BJ (cell line): Measurements from ENCODE around the gene DGKG. TPM values are rescaled to one million over a fixed set of nuclear protein-coding genes. Genes with fewer than 3 reads are reported as not detected.

Experiments
- CTCF ChIA-PET: fragments of 350-600 bp; formaldehyde crosslinking; extraction: SDS; loops from one replicate; lab custom pipeline; 2021; ENCODE audit warnings: antibody characterized with exemption, inconsistent platforms; lab: Yijun Ruan, JAX
- POLR2A ChIA-PET: fragments of 300-600 bp; sonication (Branson Sonifier 250); formaldehyde crosslinking; extraction: SDS; loops from one replicate; lab custom pipeline; 2021; ENCODE audit warnings: antibody characterized with exemption; lab: Charles Lee
- DNase-seq: peaks from one replicate; pipeline ENCODE4 v3.0.0-alpha.2; 2011; ENCODE audit warnings: low read depth
- H3K27me3 ChIP-seq: 2 replicates; pipeline ENCODE4 v1.6.0; 2011; ENCODE audit warnings: low read length; ENCODE audit not compliant: control insufficient read depth, insufficient read depth
- H3K36me3 ChIP-seq: 2 replicates; pipeline ENCODE4 v1.5.1; 2011; ENCODE audit warnings: low read length; ENCODE audit not compliant: control insufficient read depth, insufficient read depth
- H3K4me3 ChIP-seq: 2 replicates; pipeline ENCODE4 v1.5.1; 2011; ENCODE audit warnings: low read depth, mild to moderate bottlenecking, control low read depth, low read length
- CTCF ChIP-seq: IDR thresholded peaks from 2 replicates; pipeline ENCODE4 v1.5.1; 2011; ENCODE audit warnings: low read depth, mild to moderate bottlenecking, control low read depth, inconsistent platforms, low read length, moderate library complexity; ENCODE audit not compliant: insufficient read depth
- polyA plus RNA-seq: library from polyadenylated mRNA; depleted of rRNA; stranded (reverse); fragments of >200 nt; gene quantifications from 2 replicates; pipeline ENCODE4 v1.2.3, GENCODE V29; 2011

Gene DGKG
- polyA plus RNA-seq, 1 experiment, result not detected

- POLR2A ChIA-PET, result no interaction called here
- Histone ChIP-seq H3K4me3 (no peak overlapping the region), H3K36me3 (no peaks in the 10 kb centered on the region), H3K27me3 (no peaks in the 10 kb centered on the region)
- no peak for TF ChIP-seq CTCF
- DNase-seq, result no peak
- CTCF ChIA-PET, result interaction anchor here (0.6 to 1.6 kb wide), 2 partner anchors 9 to 236 kb away, joined by 3 read pairs; no protein-coding TSS in a partner anchor
These were observed 149.4 kb downstream of the DGKG start for GRCh38 chr3:186212611-186213010.

- Histone ChIP-seq H3K27me3 (no peaks in the 10 kb centered on the region), H3K4me3 (no peak overlapping the region), H3K36me3 (no peaks in the 10 kb centered on the region)
- POLR2A ChIA-PET, result no interaction called here
- no peak for DNase-seq
- CTCF ChIA-PET, result interaction anchor here (1.0 to 1.6 kb wide), 2 partner anchors 10 to 13 kb away, joined by 3 read pairs; no protein-coding TSS in a partner anchor
- TF ChIP-seq CTCF, result no peak
These were observed 151.1 kb downstream of the DGKG start for GRCh38 chr3:186210852-186211500.

DNA sequence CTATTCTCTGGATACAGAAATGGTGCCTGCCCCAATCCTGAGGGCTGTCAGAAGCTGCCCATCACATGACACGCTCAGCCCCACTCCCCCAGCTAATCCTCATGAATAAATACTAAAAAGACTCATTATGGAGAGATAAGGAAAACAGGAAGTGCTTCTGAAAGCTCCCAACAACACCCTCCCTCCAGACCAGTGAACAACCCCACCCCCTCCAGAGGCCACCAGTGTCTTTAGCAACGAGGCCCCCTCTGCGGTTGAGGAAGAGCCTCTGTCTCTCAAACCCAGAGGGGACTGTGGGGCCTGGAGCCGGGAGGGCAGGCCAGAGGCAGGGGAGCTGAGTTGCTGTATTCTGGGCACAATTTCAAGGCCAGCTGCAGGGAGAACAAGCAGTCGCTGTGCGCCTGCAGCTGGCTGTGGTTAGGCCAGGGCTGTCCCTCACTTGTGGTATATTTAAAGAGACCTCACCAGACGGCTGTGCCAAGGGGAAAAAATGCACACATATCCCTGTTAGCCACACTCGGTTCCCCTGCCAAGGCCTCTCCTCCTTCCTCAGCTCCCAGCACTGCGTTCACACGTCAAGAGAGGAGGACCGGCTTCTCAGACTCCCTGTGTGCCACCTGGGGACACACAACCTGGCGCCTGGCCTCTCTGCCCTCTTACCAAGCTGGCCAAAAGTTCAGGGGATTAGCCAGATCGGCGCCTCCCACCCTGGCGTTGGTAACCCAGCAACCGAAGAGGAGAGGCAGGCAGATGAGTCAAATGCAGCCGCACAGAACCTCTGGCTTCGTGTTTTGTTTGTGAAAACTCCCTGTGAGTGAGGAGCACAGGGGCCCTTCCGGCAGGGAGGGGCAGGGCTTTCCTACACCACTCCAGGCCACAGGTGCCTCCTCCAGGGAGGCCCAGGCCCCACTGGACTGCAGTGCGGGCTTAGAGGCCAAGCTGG lies 152.0 kb downstream of the DGKG start:
- ChIA-PET POLR2A (interaction anchor here (0.5 kb wide), 1 partner anchor 188 kb away, joined by 3 read pairs; no protein-coding TSS in a partner anchor), CTCF (interaction anchor here (0.9 to 1.0 kb wide), 2 partner anchors 12 to 91 kb away, joined by 3 read pairs; no protein-coding TSS in a partner anchor)
- Histone ChIP-seq H3K27me3 (no peaks in the 10 kb centered on the region), H3K4me3 (no peak overlapping the region), H3K36me3 (no peaks in the 10 kb centered on the region)
- peak; percentile 10 for DNase-seq
- no peak for TF ChIP-seq CTCF

DNA sequence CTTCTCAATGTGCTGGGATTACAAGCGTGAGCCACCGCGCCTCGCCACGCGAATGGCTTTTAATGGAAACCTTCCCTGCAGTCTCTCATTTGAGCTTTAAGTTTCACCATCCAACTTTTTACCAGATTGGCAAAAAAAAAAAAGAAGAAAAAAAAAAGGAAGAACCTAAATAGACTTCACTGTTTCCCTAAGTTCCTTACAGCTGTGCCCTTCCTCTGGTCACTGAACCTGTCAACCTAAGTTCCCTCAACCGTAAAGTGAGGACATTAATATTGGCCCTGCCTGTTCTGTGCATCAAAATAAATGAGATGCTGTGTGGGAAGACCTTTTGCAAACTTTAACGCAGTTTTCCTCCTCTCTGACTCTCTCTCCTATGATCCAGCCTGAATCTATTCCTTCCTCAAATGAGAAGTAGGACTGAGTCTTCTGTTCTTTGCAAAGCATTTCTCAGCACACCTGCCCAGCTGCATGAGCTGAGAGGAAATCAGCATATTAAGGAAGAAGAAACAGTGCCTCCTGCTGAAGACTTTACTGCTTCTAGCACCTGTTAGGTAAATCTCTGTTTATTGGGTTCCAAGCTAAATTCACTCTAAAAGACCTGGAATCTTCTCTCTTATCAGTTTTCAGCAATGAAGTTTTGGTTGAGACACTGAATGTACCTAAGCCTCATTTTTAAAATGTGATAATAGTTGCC lies 153.6 kb downstream of the DGKG start:
- TF ChIP-seq CTCF, result no peak
- ChIA-PET POLR2A (no interaction called here), CTCF (no interaction called here)
- no peaks in the 10 kb centered on the region for H3K36me3 ChIP-seq
- no peak for DNase-seq
- H3K4me3 ChIP-seq, result no peak overlapping the region
- no peaks in the 10 kb centered on the region for H3K27me3 ChIP-seq

GRCh38 chr3:186207515-186207914 lies 154.5 kb downstream of the DGKG start:
- ChIA-PET CTCF (no interaction called here), POLR2A (no interaction called here)
- Histone ChIP-seq H3K27me3 (no peaks in the 10 kb centered on the region), H3K4me3 (no peak overlapping the region), H3K36me3 (no peaks in the 10 kb centered on the region)
- no peak for TF ChIP-seq CTCF
- DNase-seq, result no peak
